ENCODE results near the gene DYSF.

Gene DYSF

DNA sequence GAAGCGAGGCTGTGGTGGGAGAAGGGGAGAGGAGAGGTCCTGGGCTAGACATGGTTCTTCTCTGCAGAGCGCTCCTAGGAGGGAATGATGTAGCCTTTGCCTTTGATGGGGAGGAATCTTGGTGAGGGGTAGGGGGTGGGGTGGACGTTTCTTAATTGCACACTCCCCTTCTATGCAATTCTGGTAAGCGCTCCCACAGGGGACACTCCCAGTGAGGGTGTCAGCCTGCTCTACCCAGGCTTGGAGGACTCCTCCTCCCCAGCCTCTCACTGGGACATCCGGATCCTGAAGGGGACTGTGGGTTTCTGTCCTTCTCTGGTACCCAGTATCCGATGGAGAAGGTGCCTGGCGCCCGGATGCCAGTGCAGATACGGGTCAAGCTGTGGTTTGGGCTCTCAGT, 114.3 kb downstream of the DYSF start:
- H3K4me3 ChIP-seq (ENCODE audit: low read depth, low read length) = no peak overlapping the region
- TF ChIP-seq, protein P1, sequence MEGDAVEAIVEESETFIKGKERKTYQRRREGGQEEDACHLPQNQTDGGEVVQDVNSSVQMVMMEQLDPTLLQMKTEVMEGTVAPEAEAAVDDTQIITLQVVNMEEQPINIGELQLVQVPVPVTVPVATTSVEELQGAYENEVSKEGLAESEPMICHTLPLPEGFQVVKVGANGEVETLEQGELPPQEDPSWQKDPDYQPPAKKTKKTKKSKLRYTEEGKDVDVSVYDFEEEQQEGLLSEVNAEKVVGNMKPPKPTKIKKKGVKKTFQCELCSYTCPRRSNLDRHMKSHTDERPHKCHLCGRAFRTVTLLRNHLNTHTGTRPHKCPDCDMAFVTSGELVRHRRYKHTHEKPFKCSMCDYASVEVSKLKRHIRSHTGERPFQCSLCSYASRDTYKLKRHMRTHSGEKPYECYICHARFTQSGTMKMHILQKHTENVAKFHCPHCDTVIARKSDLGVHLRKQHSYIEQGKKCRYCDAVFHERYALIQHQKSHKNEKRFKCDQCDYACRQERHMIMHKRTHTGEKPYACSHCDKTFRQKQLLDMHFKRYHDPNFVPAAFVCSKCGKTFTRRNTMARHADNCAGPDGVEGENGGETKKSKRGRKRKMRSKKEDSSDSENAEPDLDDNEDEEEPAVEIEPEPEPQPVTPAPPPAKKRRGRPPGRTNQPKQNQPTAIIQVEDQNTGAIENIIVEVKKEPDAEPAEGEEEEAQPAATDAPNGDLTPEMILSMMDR (IDR thresholded peaks at IDR 0.05; ENCODE audit: borderline replicate concordance, insufficient read depth, low read depth, low read length) = no peak

- TF ChIP-seq, protein P1 (IDR thresholded peaks at IDR 0.05; ENCODE audit: borderline replicate concordance, insufficient read depth, low read depth, low read length) = no peak
- H3K4me3 ChIP-seq (ENCODE audit: low read depth, low read length) = no peak overlapping the region
Observed at GRCh38 chr2:71568103-71568502, 114.7 kb downstream of the DYSF start.

GRCh38 chr2:71570511-71570910, 117.2 kb downstream of the DYSF start:
- no peak overlapping the region for H3K4me3 ChIP-seq (ENCODE audit: low read depth, low read length)
- TF ChIP-seq, protein P1 (IDR thresholded peaks at IDR 0.05; ENCODE audit: borderline replicate concordance, insufficient read depth, low read depth, low read length) = no peak

- no peak overlapping the region for H3K4me3 ChIP-seq (ENCODE audit: low read depth, low read length)
- TF ChIP-seq, protein P1 (IDR thresholded peaks at IDR 0.05; ENCODE audit: borderline replicate concordance, insufficient read depth, low read depth, low read length) = no peak
Observed at GRCh38 chr2:71570951-71571460, 117.6 kb downstream of the DYSF start.

DNA sequence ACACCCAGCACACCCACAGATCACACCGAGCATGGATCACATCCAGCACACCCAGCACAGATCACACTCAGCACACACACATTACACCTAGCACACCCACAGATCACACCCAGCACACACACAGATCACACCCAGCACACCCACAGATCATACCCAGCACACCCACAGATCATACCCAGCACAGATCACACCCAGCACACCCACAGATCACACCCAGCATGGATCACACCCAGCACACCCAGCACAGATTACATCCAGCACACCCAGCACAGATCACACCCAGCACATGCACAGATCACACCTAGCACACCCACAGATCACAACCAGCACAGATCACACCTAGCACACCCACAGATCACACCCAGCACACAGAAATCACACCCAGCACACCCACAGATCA, 118.6 kb downstream of the DYSF start:
- TF ChIP-seq, protein P1 (IDR thresholded peaks at IDR 0.05; ENCODE audit: borderline replicate concordance, insufficient read depth, low read depth, low read length) = no peak
- H3K4me3 ChIP-seq (ENCODE audit: low read depth, low read length) = no peak overlapping the region

GRCh38 chr2:71575966-71576365, 122.6 kb downstream of the DYSF start:
- H3K4me3 ChIP-seq (ENCODE audit: low read depth, low read length) = no peak overlapping the region
- TF ChIP-seq, protein P1 (IDR thresholded peaks at IDR 0.05; ENCODE audit: borderline replicate concordance, insufficient read depth, low read depth, low read length) = no peak

DNA sequence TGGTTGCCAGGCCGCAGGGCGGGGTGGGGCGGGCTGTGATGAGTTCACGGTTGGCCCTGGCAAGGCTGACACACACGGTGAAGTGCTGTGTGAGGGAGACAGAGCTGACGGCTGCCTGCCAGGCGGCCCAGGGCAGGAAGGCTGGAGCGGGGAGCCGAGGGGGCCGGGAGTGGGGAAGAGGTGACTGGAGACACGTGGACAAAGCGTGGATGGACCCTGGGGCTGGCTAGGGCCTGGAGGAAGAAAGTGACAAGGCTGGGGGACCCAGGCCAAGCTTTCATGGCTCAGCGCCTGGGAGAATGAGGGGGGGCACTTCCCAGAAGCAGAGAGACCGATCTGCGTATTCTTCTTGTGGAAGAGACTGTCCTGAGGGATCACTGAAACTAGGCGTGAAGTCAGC, 123.2 kb downstream of the DYSF start:
- TF ChIP-seq, protein P1 (IDR thresholded peaks at IDR 0.05; ENCODE audit: borderline replicate concordance, insufficient read depth, low read depth, low read length) = no peak
- H3K4me3 ChIP-seq (ENCODE audit: low read depth, low read length) = no peak overlapping the region

Data from GM12875 (cell line).